Transverse colon (tissue), 4 donors: ENCODE data around the gene ZNF341. TPM values are rescaled to one million over a fixed set of nuclear protein-coding genes. Genes with fewer than 3 reads are reported as not detected.
A peak's percentile ranks its signal among the peaks of the same experiment; 100 is the strongest.

Experiments used
- DNase-seq: peaks from one replicate; pipeline ENCODE4 v3.0.0-alpha.2; 2019
- H3K27ac ChIP-seq, 4 donors: fragments of 200-600 bp; sonication (generic); 2 replicates each; pipeline ENCODE4 v1.5.1; 2016 to 2018; ENCODE audit warnings: inconsistent platforms in 4 of 4
- H3K27me3 ChIP-seq: fragments of 200-600 bp; sonication (generic); 2 replicates; pipeline ENCODE4 v1.5.1; 2017; ENCODE audit warnings: inconsistent platforms
- H3K36me3 ChIP-seq, 4 donors: fragments of 200-600 bp; sonication (generic); 2 replicates each; pipeline ENCODE4 v1.5.1; 2017 to 2019; ENCODE audit warnings: inconsistent platforms in 4 of 4
- H3K4me1 ChIP-seq, 4 donors: fragments of 200-600 bp; sonication (generic); 2 replicates each; pipeline ENCODE4 v1.5.1; 2017 to 2020; ENCODE audit warnings: inconsistent platforms in 4 of 4
- H3K4me3 ChIP-seq, 4 donors: fragments of 200-600 bp; sonication (generic); 1 replicate in 1 of 4; 2 replicates in 3 of 4; pipeline versions ENCODE4 v1.5.1 to v1.6.1; 2017 to 2019; ENCODE audit warnings: inconsistent platforms in 4 of 4
- H3K9me3 ChIP-seq, 2 donors: fragments of 200-600 bp; sonication (generic); 2 replicates each; pipeline ENCODE4 v1.5.1; 2017 to 2019; ENCODE audit warnings: inconsistent platforms in 2 of 2
- EP300 ChIP-seq: sonication (generic); formaldehyde crosslinking; IDR thresholded peaks from one replicate; pipeline ENCODE4 v1.6.1; 2017; ENCODE audit warnings: antibody characterized with exemption, low read depth
- POLR2A ChIP-seq: fragments of 450-650 bp; IDR thresholded peaks from one replicate; pipeline ENCODE4 v1.6.1; 2016; ENCODE audit warnings: antibody characterized with exemption, mild to moderate bottlenecking, moderate library complexity
- POLR2AphosphoS5 ChIP-seq, 3 donors: sonication (generic); formaldehyde crosslinking; IDR thresholded peaks; one replicate each; pipeline ENCODE4 v1.6.1; 2016; ENCODE audit warnings: antibody characterized with exemption in 3 of 3
- WGBS, 2 donors: methylation state at CpG; one replicate each; pipeline ENCODE4 v1.1.5; 2018; ENCODE audit warnings: low coverage in 1 of 2; 5-methylcytosine and 5-hydroxymethylcytosine counted together
- in situ Hi-C, 4 donors: fragments of 200-750 bp; cut with MboI; loops; one replicate each; pipeline versions ENCODE4 v1.15.0 to v1.15.1; 2017; ENCODE audit warnings: low sequenced_read_pairs in 3 of 4, low pct_ligation_motif_present in 1 of 4, low pct_unique_long_range_greater_than_20kb in 1 of 4
- intact Hi-C: fragments of 100-400 bp; cut with DNase I; formaldehyde crosslinking; loops from one replicate; pipeline ENCODE4 v1.15.1; 2023; ENCODE audit warnings: low total_unique reads
- total RNA-seq, 4 donors: library from RNA; depleted of rRNA; stranded (reverse); fragments of >200 nt; gene quantifications; one replicate each; pipeline ENCODE4 v1.1.0, GENCODE V29; 2016
- TF ChIP-seq, protein P1 (sequence below), 5 experiments: fragments of 200-600 bp in 3 of 5; fragments of 450-650 bp in 2 of 5; sonication (generic) in 3 of 5; IDR thresholded peaks; 1 replicate in 2 of 5; 2 replicates in 3 of 5; pipeline ENCODE4 v1.5.1; 2016 to 2017; ENCODE audit warnings: antibody characterized with exemption in 5 of 5, inconsistent platforms in 3 of 5, mild to moderate bottlenecking in 2 of 5, moderate library complexity in 1 of 5

The ZNF341 gene
- total RNA-seq, 4 donors from 2014 or later = 3.8 to 7.2 (median 7.1) TPM

DNA sequence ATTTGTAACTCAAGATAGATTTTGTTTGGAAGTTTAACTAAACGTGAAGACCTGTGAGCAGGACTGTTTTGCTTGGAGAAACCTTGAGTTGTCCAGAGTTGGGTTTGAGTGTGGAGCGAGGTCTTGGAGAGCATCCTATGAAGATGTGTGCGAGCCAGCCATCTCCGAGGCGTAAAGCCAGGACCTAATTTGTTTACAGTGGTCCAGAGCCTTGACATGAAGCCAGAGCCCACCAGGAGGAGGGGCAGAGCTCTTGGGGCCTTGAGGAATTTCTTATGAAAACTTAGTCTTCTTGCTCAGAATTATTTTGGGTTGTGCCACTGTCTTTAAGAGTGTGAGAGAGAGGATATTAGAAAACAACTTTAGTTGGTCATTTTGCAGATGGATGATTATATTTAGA, 85.6 kb downstream of the ZNF341 start:
- Histone ChIP-seq H3K27ac (peak overlapping the region in 1 of 4 donors; percentile 21), H3K4me1 (peaks cover 25 to 88% (median 65%) of the 10 kb centered on the region in 4 donors), H3K9me3 (no peaks in the 10 kb centered on the region), H3K4me3 (no peak overlapping the region), H3K27me3 (no peaks in the 10 kb centered on the region), H3K36me3 (no peaks in the 10 kb centered on the region)
- WGBS, 2 donors = 20 to 65% methylated on average over 1 to 5 of the region's 5 CpGs
- DNase-seq = no peak
- intact Hi-C loops = no loop called here
- TF ChIP-seq EP300 = no peak
- TF ChIP-seq, protein P1, sequence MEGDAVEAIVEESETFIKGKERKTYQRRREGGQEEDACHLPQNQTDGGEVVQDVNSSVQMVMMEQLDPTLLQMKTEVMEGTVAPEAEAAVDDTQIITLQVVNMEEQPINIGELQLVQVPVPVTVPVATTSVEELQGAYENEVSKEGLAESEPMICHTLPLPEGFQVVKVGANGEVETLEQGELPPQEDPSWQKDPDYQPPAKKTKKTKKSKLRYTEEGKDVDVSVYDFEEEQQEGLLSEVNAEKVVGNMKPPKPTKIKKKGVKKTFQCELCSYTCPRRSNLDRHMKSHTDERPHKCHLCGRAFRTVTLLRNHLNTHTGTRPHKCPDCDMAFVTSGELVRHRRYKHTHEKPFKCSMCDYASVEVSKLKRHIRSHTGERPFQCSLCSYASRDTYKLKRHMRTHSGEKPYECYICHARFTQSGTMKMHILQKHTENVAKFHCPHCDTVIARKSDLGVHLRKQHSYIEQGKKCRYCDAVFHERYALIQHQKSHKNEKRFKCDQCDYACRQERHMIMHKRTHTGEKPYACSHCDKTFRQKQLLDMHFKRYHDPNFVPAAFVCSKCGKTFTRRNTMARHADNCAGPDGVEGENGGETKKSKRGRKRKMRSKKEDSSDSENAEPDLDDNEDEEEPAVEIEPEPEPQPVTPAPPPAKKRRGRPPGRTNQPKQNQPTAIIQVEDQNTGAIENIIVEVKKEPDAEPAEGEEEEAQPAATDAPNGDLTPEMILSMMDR (IDR thresholded peaks at IDR 0.05) = no peak
- TF ChIP-seq POLR2A = no peak
- no peak for TF ChIP-seq POLR2AphosphoS5 (IDR thresholded peaks at IDR 0.05)
- in situ Hi-C loops = no loop called here

DNA sequence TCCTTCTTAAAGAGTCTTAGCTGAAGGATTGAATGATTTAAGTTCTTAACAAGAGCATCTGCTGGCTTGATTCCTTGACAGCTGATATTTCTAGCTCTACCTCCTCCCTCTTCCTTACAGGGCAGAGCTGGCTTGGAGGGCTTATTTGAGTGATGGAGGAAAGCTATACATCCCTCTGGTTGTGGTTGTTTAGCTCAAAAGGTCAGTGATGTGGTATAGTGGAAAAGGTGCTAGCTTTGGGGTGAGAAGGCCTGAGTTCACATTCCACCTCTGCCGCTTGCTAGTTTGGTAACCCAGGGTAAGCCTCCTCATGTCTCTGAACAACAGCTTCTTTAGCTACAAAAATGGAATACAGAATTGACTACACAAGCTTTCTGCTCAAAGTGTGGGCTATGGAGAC, 87.7 kb downstream of the ZNF341 start:
- H3K4me1 ChIP-seq = peaks cover 24 to 85% (median 53%) of the 10 kb centered on the region in 4 donors
- no peaks in the 10 kb centered on the region for H3K9me3 ChIP-seq
- intact Hi-C loops (no loop called here), in situ Hi-C loops (no loop called here)
- WGBS, 2 donors = 86 to 100% methylated on average over 1 of the region's 1 CpG
- DNase-seq = no peak
- TF ChIP-seq POLR2A (no peak), EP300 (no peak), POLR2AphosphoS5 (IDR thresholded peaks at IDR 0.05) (no peak)
- TF ChIP-seq, protein P1 (IDR thresholded peaks at IDR 0.05) = no peak
- no peak overlapping the region for H3K27ac ChIP-seq
- H3K27me3 ChIP-seq = no peaks in the 10 kb centered on the region
- H3K36me3 ChIP-seq = no peaks in the 10 kb centered on the region
- H3K4me3 ChIP-seq = no peak overlapping the region

- no peak overlapping the region for H3K27ac ChIP-seq
- H3K9me3 ChIP-seq = no peaks in the 10 kb centered on the region
- no peak for TF ChIP-seq POLR2A
- TF ChIP-seq, protein P1 (IDR thresholded peaks at IDR 0.05) = no peak
- no peak for TF ChIP-seq EP300
- no peak for TF ChIP-seq POLR2AphosphoS5 (IDR thresholded peaks at IDR 0.05)
- in situ Hi-C loops (no loop called here), intact Hi-C loops (no loop called here)
- no peak overlapping the region for H3K4me3 ChIP-seq
- 98 to 100% methylated on average over 1 of the region's 1 CpG for WGBS, 2 donors
- DNase-seq = no peak
- H3K36me3 ChIP-seq = no peaks in the 10 kb centered on the region
- H3K27me3 ChIP-seq = no peaks in the 10 kb centered on the region
- peaks cover 33 to 85% (median 55%) of the 10 kb centered on the region in 4 donors for H3K4me1 ChIP-seq
Observed at GRCh38 chr20:33820362-33820761, 88.6 kb downstream of the ZNF341 start.

- H3K27ac ChIP-seq = no peak overlapping the region
- H3K4me3 ChIP-seq = no peak overlapping the region
- WGBS, 2 donors = 49 to 60% methylated on average over 4 of the region's 4 CpGs
- no peaks in the 10 kb centered on the region for H3K27me3 ChIP-seq
- peaks cover 42 to 85% (median 58%) of the 10 kb centered on the region in 4 donors for H3K4me1 ChIP-seq
- no peaks in the 10 kb centered on the region for H3K9me3 ChIP-seq
- intact Hi-C loops (no loop called here), in situ Hi-C loops (no loop called here)
- DNase-seq = no peak
- no peaks in the 10 kb centered on the region for H3K36me3 ChIP-seq
- TF ChIP-seq EP300 (no peak), POLR2A (no peak), POLR2AphosphoS5 (IDR thresholded peaks at IDR 0.05) (no peak)
- TF ChIP-seq, protein P1 (IDR thresholded peaks at IDR 0.05) = no peak
Observed at GRCh38 chr20:33821270-33821836, 89.6 kb downstream of the ZNF341 start.
